ENCODE data around the gene ITPR1.
"Not testable (repeated sequence)": the region's sequence is repeated elsewhere in the genome, so short reads cannot be mapped to it uniquely, and the experiment has no call there.

- TF ChIP-seq SMC3 (IDR thresholded peaks at IDR 0.05); JUNB (IDR thresholded peaks at IDR 0.05); POLR2A (IDR thresholded peaks at IDR 0.05; ENCODE audit: low read length); EP300 (IDR thresholded peaks at IDR 0.05); RCOR1 (IDR thresholded peaks at IDR 0.05; ENCODE audit: low read depth, low read length); EHF (CRISPR knock-in tag; IDR thresholded peaks at IDR 0.05); ZSCAN20 (CRISPR knock-in tag; IDR thresholded peaks at IDR 0.05); CHD4 (IDR thresholded peaks at IDR 0.05; ENCODE audit: borderline replicate concordance); ESRRA (IDR thresholded peaks at IDR 0.05; ENCODE audit: borderline replicate concordance, low read length); PBX3 (IDR thresholded peaks at IDR 0.05): not testable (repeated sequence)
- TF ChIP-seq, protein P1, sequence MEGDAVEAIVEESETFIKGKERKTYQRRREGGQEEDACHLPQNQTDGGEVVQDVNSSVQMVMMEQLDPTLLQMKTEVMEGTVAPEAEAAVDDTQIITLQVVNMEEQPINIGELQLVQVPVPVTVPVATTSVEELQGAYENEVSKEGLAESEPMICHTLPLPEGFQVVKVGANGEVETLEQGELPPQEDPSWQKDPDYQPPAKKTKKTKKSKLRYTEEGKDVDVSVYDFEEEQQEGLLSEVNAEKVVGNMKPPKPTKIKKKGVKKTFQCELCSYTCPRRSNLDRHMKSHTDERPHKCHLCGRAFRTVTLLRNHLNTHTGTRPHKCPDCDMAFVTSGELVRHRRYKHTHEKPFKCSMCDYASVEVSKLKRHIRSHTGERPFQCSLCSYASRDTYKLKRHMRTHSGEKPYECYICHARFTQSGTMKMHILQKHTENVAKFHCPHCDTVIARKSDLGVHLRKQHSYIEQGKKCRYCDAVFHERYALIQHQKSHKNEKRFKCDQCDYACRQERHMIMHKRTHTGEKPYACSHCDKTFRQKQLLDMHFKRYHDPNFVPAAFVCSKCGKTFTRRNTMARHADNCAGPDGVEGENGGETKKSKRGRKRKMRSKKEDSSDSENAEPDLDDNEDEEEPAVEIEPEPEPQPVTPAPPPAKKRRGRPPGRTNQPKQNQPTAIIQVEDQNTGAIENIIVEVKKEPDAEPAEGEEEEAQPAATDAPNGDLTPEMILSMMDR (IDR thresholded peaks at IDR 0.05): not testable (repeated sequence)
- TF ChIP-seq, protein P2, sequence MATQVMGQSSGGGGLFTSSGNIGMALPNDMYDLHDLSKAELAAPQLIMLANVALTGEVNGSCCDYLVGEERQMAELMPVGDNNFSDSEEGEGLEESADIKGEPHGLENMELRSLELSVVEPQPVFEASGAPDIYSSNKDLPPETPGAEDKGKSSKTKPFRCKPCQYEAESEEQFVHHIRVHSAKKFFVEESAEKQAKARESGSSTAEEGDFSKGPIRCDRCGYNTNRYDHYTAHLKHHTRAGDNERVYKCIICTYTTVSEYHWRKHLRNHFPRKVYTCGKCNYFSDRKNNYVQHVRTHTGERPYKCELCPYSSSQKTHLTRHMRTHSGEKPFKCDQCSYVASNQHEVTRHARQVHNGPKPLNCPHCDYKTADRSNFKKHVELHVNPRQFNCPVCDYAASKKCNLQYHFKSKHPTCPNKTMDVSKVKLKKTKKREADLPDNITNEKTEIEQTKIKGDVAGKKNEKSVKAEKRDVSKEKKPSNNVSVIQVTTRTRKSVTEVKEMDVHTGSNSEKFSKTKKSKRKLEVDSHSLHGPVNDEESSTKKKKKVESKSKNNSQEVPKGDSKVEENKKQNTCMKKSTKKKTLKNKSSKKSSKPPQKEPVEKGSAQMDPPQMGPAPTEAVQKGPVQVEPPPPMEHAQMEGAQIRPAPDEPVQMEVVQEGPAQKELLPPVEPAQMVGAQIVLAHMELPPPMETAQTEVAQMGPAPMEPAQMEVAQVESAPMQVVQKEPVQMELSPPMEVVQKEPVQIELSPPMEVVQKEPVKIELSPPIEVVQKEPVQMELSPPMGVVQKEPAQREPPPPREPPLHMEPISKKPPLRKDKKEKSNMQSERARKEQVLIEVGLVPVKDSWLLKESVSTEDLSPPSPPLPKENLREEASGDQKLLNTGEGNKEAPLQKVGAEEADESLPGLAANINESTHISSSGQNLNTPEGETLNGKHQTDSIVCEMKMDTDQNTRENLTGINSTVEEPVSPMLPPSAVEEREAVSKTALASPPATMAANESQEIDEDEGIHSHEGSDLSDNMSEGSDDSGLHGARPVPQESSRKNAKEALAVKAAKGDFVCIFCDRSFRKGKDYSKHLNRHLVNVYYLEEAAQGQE (IDR thresholded peaks at IDR 0.05): not testable (repeated sequence)
Measured at GRCh38 chr3:4590849-4591248, 97.7 kb downstream of the ITPR1 start.
